Measurements from ENCODE around the gene WDR45. TPM values are rescaled to one million over a fixed set of nuclear protein-coding genes. Genes with fewer than 3 reads are reported as not detected.

WDR45 gene
- total RNA-seq, 1 donor: 46.6 TPM

DNA sequence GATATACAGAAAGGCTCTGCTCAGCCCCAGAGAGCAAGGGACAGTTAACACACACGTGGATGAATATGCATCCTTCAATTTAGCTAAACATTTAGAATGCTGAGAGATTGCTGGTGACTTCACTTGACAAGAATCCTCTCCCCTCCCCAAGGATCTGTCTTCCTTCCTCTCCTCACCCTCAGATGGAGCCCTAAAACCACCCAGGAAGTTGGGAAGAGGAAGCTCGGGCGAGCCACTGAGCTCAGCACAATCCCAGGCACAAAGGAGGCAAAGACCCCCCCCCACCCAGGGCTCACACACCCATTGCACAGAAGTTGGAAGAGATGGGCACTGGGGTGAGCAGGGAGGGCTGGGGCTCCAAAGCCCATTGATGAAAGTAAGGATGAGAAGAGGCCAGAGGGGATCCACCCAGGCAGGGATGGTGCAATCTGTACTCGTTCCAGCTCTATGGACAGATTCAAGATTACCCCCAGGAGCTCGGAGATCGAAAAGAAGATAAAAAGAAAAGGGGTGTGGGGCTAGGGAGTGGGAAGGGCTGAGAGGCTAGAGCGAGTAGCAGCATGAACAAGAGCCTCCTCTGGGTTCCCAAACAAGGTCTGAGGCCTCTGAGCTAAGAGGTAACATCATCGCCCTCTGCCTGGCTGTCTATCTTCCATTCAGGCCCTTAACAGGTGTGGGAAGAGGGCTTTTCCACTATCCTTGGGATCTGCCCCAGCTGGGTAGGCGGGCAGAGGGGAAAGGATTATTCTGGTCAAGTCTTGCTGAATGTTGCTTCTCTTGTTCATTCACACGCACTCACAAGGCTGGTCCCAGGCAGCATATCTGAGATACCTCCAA, 37.7 kb downstream of the WDR45 start:
- no peak for TF ChIP-seq CTCF (IDR thresholded peaks at IDR 0.05; ENCODE audit: insufficient read depth, low read depth, low read length)
- DNase-seq (ENCODE audit: low read depth): peak; percentile 74
- peak overlapping the region; percentile 79 for H3K4me3 ChIP-seq (ENCODE audit: low read depth, low read length)

DNA sequence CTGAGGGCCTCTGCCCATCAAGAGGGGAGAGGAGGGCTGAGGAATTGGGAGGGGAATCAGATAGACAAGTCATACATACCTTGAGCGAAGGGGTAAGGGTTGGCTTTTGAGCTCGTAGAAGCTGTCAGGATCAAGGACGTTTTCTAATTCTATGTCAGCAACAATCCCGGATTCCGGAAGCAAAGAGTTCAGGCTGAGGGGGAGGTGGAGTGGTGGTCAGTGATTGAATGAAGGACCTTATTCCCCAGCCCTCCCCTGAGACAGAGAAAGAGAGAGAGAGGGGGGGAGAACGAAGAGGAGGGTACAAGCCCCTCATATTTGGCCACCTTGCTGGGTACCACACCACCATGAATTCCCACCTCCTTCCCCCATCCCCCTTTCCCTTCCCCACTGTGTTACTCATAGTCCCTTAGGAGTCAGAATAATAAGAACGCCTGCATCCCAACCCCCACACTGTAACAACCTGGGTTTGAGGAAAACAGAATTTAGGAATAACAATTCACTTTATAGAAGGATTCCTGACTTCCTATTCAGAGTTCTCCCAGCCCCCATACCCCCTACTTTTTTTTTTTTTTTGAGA, 39.2 kb downstream of the WDR45 start:
- no peak for DNase-seq (ENCODE audit: low read depth)
- no peak for TF ChIP-seq CTCF (IDR thresholded peaks at IDR 0.05; ENCODE audit: insufficient read depth, low read depth, low read length)
- peak overlapping the region; percentile 79 for H3K4me3 ChIP-seq (ENCODE audit: low read depth, low read length)

- DNase-seq (ENCODE audit: low read depth): peak; percentile 97
- TF ChIP-seq CTCF (IDR thresholded peaks at IDR 0.05; ENCODE audit: insufficient read depth, low read depth, low read length): peak; percentile 29
- H3K4me3 ChIP-seq (ENCODE audit: low read depth, low read length): peak overlapping the region; percentile 79
Measured at GRCh38 chrX:49039598-49040375, 39.9 kb downstream of the WDR45 start.

DNA sequence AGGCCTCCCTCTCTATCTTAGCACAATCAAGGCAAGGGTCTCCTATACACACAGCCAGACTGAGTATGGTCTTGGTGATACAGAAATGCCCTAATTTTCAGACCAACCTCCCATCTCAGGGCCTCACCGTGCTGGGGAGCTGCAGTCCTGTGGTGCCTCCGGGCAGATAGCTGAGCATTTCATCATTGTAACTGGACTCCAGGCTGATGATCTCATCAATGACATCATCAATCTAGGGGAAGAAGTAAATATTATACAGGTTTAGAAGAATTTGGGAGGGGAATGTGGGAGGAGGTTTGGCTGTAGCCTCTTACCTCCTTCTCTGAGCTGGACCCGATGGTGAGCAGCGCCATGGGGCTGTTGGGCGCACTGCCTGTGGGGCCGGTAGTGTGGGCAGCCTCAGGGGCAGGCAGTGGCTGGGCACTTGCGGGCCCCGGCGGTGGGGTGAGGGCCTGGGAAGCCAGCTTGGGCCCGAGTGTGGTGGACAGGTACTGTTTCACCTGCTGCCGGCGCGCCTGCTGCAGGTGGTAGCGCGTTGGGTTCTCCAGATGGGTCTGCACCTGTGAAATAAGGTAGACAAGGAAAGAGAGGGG, 41.7 kb downstream of the WDR45 start:
- no peak for TF ChIP-seq CTCF (IDR thresholded peaks at IDR 0.05; ENCODE audit: insufficient read depth, low read depth, low read length)
- H3K4me3 ChIP-seq (ENCODE audit: low read depth, low read length): no peak overlapping the region
- DNase-seq (ENCODE audit: low read depth): peak; percentile 58

- no peak for DNase-seq (ENCODE audit: low read depth)
- TF ChIP-seq CTCF (IDR thresholded peaks at IDR 0.05; ENCODE audit: insufficient read depth, low read depth, low read length): no peak
- no peak overlapping the region for H3K4me3 ChIP-seq (ENCODE audit: low read depth, low read length)
Measured at GRCh38 chrX:49030283-49030682, 49.4 kb downstream of the WDR45 start.

- TF ChIP-seq CTCF (IDR thresholded peaks at IDR 0.05; ENCODE audit: insufficient read depth, low read depth, low read length): no peak
- H3K4me3 ChIP-seq (ENCODE audit: low read depth, low read length): no peak overlapping the region
- no peak for DNase-seq (ENCODE audit: low read depth)
Measured at GRCh38 chrX:49029876-49030275, 49.8 kb downstream of the WDR45 start.

Measured in fibroblast of villous mesenchyme (primary cell).